Hematopoietic multipotent progenitor cell treated with erythropoietin and hydrocortisone succinate and interleukin-3 and kit ligand, for 15 days (in vitro differentiated cells): ENCODE results near the gene RETREG3.
"Not testable (repeated sequence)": the region's sequence is repeated elsewhere in the genome, so short reads cannot be mapped to it uniquely, and the experiment has no call there.

Source experiments
- DNase-seq: peaks from one replicate; pipeline ENCODE4 v3.0.0-alpha.2; 2015; ENCODE audit warnings: low spot score

Gene RETREG3

GRCh38 chr17:42553161-42553818 is 55.9 kb downstream of the RETREG3 start:
- DNase-seq: no peak

GRCh38 chr17:42552736-42553135 is 56.4 kb downstream of the RETREG3 start, which contains the start of gene HSD17B1:
Gene HSD17B1 (plus strand): TSS chr17:42552923. CDS start chr17:42552934, 11 bp downstream.
- not testable (repeated sequence) for DNase-seq

- DNase-seq: no peak
Measured at GRCh38 chr17:42548993-42549755, 60.0 kb downstream of the RETREG3 start.

DNA sequence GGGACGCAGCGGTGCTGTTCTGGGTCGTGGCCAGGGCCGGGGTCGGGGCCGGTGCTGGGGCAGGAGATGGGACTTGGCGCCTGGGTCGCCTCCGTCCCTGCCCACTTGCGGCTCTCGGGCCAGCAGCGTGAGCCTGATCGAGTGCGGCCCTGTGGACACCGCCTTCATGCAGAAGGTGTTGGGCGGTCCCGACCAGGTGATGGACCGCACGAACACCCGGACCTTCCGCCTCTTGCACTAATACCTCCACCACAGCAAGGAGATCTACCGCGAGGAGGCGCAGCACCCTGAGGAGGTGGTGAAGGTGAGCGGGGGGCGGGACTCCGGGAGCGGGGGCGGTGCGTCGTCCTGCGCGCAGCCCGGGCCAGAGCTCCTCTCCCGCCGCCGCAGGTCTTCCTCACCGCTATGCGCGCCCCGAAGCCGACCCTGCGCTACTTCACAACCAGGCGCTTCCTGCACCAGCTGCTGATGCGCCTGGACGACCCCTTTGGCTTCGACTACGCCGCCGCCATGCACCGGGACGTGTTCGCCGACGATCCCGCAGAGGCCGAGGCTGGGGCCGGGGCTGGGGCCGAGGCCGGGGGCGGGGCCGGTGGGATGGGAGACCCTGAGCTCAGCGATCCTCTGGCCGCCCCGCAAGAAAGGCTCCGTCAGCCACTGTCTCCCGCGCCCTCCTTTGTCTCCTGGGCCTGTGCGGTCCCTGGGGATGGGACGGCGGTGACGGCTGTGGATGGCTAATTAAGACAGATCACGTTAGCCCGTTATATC is 60.9 kb downstream of the RETREG3 start:
- peak; percentile 60 for DNase-seq

DNA sequence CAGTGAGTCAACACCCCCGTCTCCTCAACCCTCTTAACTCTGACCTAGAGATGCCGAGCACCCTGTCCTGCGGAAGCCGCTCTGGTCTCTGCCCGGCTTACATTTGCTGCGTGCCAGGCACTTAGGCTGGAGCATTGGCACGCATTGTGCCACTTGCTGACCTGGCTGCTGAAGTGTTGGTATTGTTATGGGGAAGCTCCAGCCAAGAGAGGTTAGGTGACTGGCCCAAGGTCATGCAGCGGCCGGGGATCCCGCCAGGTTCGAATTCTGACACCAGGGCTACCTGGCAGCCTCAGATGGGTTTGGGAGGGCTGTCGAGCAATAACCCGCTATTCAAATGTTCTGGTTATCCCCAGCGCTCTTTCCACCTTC is 61.5 kb downstream of the RETREG3 start:
- no peak for DNase-seq

GRCh38 chr17:42547001-42547461 is 62.1 kb downstream of the RETREG3 start:
- no peak for DNase-seq

DNA sequence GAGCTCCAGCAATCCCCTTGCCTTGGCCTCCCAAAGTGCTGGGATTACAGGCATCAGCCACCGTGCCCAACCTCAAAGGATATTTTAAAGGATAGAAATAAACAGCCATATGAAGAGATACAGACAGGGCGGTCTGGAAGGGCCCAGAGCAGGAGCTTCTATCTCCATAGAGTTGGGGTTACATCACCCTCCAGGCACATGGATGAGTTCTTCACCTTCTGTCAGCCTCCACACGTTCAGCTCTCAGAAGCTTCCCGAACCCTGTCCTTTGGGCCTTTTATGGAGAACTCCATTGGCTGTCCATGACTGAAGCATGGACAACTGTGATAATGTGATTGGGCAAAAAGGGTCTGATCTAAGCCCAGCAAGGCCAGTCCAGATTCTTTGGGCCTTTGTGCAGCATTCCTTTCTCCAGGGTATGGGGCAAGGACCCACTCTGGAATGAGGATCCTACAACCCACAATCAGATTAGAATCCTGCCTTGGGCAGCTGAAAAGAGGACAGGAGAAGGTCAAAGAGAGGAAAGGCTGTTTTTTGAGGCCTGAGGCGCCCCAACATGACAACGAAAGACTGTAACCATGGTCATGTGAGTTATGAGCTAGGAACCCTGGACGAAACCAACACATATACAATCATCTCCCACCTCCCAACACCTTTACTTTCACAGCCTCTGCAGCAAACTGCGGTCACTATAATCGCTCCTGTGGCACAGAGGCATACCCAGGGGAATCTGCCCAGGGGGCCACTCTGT is 63.2 kb downstream of the RETREG3 start:
- DNase-seq: not testable (repeated sequence)

- DNase-seq: no peak
Measured at GRCh38 chr17:42544874-42545283, 64.3 kb downstream of the RETREG3 start.

DNA sequence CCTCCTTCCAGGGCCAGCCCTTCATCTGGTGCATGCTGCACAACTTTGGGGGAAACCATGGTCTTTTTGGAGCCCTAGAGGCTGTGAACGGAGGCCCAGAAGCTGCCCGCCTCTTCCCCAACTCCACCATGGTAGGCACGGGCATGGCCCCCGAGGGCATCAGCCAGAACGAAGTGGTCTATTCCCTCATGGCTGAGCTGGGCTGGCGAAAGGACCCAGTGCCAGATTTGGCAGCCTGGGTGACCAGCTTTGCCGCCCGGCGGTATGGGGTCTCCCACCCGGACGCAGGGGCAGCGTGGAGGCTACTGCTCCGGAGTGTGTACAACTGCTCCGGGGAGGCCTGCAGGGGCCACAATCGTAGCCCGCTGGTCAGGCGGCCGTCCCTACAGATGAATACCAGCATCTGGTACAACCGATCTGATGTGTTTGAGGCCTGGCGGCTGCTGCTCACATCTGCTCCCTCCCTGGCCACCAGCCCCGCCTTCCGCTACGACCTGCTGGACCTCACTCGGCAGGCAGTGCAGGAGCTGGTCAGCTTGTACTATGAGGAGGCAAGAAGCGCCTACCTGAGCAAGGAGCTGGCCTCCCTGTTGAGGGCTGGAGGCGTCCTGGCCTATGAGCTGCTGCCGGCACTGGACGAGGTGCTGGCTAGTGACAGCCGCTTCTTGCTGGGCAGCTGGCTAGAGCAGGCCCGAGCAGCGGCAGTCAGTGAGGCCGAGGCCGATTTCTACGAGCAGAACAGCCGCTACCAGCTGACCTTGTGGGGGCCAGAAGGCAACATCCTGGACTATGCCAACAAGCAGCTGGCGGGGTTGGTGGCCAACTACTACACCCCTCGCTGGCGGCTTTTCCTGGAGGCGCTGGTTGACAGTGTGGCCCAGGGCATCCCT is 65.7 kb downstream of the RETREG3 start:
- no peak for DNase-seq

GRCh38 chr17:42541041-42541833 is 67.9 kb downstream of the RETREG3 start:
- no peak for DNase-seq

DNA sequence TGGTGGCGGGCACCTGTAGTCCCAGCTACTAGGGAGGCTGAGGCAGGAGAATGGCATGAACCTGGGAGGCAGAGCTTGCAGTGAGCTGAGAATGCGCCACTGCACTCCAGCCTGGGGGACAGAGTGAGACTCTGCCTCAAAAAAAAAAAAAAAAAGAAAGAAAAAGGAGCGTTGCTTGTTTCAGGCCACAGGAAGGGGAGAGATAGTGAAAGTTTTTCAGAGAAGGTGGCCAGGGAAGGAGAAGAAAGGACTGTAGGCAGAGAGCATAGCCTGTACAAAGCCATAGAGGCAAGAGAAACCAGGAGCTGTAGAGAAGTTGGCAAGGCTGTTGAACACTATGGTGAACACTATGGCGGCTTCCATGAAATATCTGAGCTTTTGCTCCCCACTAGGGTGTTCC is 68.6 kb downstream of the RETREG3 start:
- DNase-seq: not testable (repeated sequence)

GRCh38 chr17:42538482-42538881 is 70.7 kb downstream of the RETREG3 start:
- no peak for DNase-seq

- DNase-seq: no peak
Measured at GRCh38 chr17:42537826-42538451, 71.2 kb downstream of the RETREG3 start.

- DNase-seq: no peak
Measured at GRCh38 chr17:42537156-42537805, 71.9 kb downstream of the RETREG3 start.

DNA sequence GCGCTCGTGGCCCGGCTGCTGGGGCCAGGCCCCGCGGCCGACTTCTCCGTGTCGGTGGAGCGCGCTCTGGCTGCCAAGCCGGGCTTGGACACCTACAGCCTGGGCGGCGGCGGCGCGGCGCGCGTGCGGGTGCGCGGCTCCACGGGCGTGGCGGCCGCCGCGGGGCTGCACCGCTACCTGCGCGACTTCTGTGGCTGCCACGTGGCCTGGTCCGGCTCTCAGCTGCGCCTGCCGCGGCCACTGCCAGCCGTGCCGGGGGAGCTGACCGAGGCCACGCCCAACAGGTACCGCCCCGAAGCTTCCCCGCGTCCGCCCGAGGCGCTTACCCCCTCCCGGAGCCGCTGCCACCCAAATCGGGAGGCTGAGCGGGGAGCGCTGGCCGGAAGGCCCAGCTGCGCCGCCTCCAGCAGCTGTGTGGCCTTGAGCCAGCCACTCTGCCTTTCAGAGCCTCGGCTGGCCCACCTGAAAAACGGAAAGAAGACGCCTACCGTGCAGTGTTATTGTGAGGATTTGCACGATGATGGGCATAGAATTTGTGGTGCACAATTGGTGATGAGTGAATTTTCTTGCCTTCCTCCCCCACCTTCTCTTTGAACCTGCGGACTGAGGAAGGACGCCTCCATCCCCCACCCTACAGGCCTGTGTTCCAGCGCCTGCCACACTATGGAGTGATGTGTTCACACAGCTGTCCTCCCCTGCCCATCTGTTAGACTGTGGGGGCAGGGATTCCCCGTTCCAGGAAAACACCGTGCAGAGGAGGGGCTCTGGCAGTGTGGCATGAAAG is 72.6 kb downstream of the RETREG3 start:
- DNase-seq: peak; percentile 72

DNA sequence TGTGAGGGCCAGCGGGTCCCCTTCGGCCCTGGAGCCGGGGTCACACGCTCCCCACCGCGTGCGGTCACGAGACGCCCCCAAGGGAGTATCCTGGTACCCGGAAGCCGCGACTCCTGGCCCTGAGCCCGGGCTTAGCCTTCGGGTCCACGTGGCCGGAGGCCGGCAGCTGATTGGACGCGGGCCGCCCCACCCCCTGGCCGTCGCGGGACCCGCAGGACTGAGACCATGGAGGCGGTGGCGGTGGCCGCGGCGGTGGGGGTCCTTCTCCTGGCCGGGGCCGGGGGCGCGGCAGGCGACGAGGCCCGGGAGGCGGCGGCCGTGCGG is 73.2 kb downstream of the RETREG3 start, which contains the start of gene NAGLU:
NAGLU (plus strand) TSS at position 194 of the 324 bp plus-strand sequence; CDS start at position 226, 32 bp downstream.
- peak; percentile 87 for DNase-seq

- DNase-seq: no peak
Measured at GRCh38 chr17:42535155-42536047, 73.8 kb downstream of the RETREG3 start.
